Brain pericyte (primary cell): ENCODE measurements around the gene CALU.

ENCODE experiments used
- DNase-seq: peaks from one replicate; pipeline ENCODE4 v3.0.0-alpha.2; 2012; ENCODE audit warnings: low read depth, low spot score

The CALU gene

DNA sequence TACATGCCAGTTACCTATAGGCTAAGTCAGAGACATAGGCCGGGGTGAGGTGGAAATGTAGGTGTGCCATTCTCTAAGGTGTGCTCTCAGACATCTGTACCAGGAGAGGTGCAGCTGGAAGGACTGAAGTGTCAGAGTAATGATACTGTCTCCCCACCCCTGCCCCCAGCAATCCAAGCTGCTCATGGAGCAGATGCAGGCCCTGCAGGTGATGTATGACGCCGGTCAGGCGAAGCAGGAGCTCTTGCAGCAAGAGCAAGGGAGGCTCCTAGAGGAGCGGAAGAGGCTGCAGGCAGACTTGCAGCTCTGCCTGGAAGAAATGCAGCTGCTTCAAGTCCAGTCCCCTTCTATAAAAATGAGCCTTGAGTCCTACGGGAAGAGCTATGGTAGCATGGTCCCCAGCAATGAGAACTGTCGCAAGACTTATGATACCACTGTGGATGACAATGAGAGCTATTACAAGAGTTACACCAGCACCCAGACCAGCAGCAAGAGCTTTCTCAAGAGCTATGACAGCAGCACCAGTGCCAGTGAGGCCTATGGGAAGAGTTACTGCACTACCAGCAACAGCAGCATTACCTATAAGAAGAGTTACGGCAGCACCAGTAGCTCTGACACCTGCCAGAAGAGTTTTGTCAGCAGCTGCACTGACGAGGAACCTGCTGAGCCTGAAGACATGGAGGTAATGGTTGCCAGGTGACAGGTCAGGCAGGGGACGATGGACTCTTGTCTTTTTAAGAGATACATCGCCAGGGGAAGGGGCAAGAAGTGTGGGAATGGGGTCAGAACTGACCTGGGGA, 72.7 kb downstream of the CALU start:
- no peak for DNase-seq

DNA sequence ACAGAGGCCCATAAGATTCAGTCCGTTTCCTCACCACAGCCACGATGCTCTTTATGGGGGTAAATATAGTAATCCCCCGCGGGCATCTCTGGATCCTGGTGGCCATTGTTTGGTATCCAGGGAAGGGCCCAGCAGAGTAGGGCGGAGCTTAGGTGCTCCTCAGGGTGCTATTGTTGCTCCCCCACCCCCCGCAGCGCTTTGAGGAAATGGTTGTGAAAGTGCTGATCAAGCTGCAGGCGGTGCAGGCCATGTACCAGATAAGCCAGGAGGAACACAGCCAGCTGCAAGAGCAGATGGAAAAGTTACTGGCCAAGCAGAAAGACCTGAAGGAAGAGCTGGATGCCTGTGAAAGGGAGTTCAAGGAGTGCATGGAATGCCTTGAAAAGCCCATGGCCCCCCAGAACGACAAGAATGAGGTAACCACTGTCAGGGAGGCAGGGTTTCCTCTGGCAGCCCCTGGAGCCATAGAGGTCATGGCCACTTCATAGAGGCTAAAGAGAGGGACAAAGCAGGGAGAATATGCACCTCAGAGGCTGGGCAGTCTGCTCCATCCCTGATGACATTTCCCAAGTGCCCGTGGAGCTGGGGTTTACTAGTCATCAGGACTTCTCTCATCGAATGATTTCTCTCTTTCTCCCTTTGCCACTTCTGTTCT, 73.5 kb downstream of the CALU start:
- DNase-seq, result no peak

DNA sequence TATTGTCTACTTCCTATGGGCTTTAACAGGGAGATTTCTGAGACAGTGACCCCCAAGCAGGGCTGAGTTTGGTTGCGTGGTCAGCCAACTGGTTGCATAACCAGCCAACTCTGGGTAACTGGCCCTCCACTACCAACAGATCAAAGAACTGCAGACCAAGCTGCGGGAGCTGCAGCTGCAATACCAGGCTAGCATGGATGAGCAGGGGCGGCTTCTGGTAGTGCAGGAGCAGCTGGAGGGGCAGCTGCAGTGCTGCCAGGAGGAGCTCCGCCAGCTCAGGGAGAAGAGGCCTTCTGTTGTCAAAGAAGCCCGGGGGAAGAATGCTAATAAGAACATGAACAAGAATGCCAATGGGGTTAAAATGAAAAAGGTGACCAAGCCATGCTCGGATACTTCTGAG, 75.3 kb downstream of the CALU start:
- no peak for DNase-seq

GRCh38 chr7:128815289-128815942, 76.3 kb downstream of the CALU start:
- DNase-seq, result no peak

- no peak for DNase-seq
Observed at GRCh38 chr7:128818694-128819093, 79.5 kb downstream of the CALU start.
